CD14-positive monocyte (primary cell): ENCODE measurements around the gene PACSIN1. TPM values are rescaled to one million over a fixed set of nuclear protein-coding genes. Genes with fewer than 3 reads are reported as not detected.

ENCODE experiments used
- DNase-seq, 3 donors: peaks; one replicate each; pipeline ENCODE4 v3.0.0-alpha.2; 2011 to 2022
- H2AFZ ChIP-seq: 2 replicates; pipeline ENCODE4 v1.6.0; 2012; ENCODE audit warnings: mild to moderate bottlenecking, low read depth, low read length, inconsistent platforms; ENCODE audit not compliant: insufficient read depth, poor library complexity, severe bottlenecking
- H3K27ac ChIP-seq, 2 donors: 1 replicate in 1 of 2; 2 replicates in 1 of 2; pipeline ENCODE4 v1.5.1; 2012 to 2013; ENCODE audit warnings: low read length in 2 of 2, control low read depth in 1 of 2, inconsistent platforms in 1 of 2, low read depth in 1 of 2, mild to moderate bottlenecking in 1 of 2
- H3K27me3 ChIP-seq, 2 donors: one replicate each; pipeline versions ENCODE4 v1.6.0 to v1.6.1; 2011 to 2013; ENCODE audit warnings: low read length in 2 of 2; ENCODE audit not compliant: control insufficient read depth in 2 of 2, insufficient read depth in 2 of 2
- H3K36me3 ChIP-seq, 2 donors: replicated peaks in 1 of 2; 1 replicate in 1 of 2; 2 replicates in 1 of 2; pipeline versions ENCODE4 v1.5.1 to v1.6.1; 2012 to 2013; ENCODE audit warnings: low read length in 2 of 2, control low read depth in 1 of 2, inconsistent platforms in 1 of 2, mild to moderate bottlenecking in 1 of 2; ENCODE audit not compliant: insufficient read depth in 2 of 2, control insufficient read depth in 1 of 2
- H3K4me1 ChIP-seq, 2 donors: 1 replicate in 1 of 2; 2 replicates in 1 of 2; pipeline versions ENCODE4 v1.5.1 to v1.6.1; 2012 to 2013; ENCODE audit warnings: low read length in 2 of 2, control low read depth in 1 of 2, inconsistent platforms in 1 of 2, mild to moderate bottlenecking in 1 of 2, moderate library complexity in 1 of 2; ENCODE audit not compliant: insufficient read depth in 2 of 2, control insufficient read depth in 1 of 2
- H3K4me2 ChIP-seq: replicated peaks from 2 replicates; pipeline ENCODE3; 2012; ENCODE audit warnings: low read length, moderate library complexity, mild to moderate bottlenecking; ENCODE audit not compliant: poor library complexity, severe bottlenecking; ENCODE audit errors: extremely low read depth
- H3K4me3 ChIP-seq, 3 experiments: fragments of 200-600 bp in 1 of 3; sonication (generic) in 1 of 3; replicated peaks in 1 of 3; 1 replicate in 2 of 3; 2 replicates in 1 of 3; pipeline ENCODE4 v1.5.1; 2011 to 2013; ENCODE audit warnings: low read length in 3 of 3, mild to moderate bottlenecking in 3 of 3, control low read depth in 2 of 3, low read depth in 2 of 3, inconsistent platforms in 1 of 3, moderate library complexity in 1 of 3
- H3K79me2 ChIP-seq: 2 replicates; pipeline ENCODE4 v1.6.0; 2012; ENCODE audit warnings: mild to moderate bottlenecking, control low read depth, inconsistent platforms, low read length, moderate library complexity; ENCODE audit not compliant: insufficient read depth
- H3K9ac ChIP-seq: 2 replicates; pipeline ENCODE4 v1.6.0; 2017; ENCODE audit warnings: low read length, mild to moderate bottlenecking; ENCODE audit not compliant: insufficient read depth, poor library complexity, severe bottlenecking
- H3K9me3 ChIP-seq, 2 donors: replicated peaks in 1 of 2; 1 replicate in 1 of 2; 2 replicates in 1 of 2; pipeline versions ENCODE4 v1.5.1 to v1.6.1; 2012 to 2013; ENCODE audit warnings: low read length in 2 of 2, control low read depth in 1 of 2; ENCODE audit not compliant: control insufficient read depth in 1 of 2, insufficient read depth in 1 of 2
- H4K20me1 ChIP-seq: 2 replicates; pipeline ENCODE4 v1.6.0; 2012; ENCODE audit warnings: mild to moderate bottlenecking, low read length, control low read depth, moderate library complexity; ENCODE audit not compliant: insufficient read depth
- H3K27ac Mint-ChIP-seq, 7 donors: one replicate each; pipeline ENCODE4 v1.8.0; 2020; ENCODE audit warnings: mild to moderate bottlenecking in 7 of 7, mixed read lengths in 7 of 7, moderate library complexity in 6 of 7, inconsistent platforms in 2 of 7
- H3K27me3 Mint-ChIP-seq, 3 donors: one replicate each; pipeline ENCODE4 v1.8.0; 2021 to 2022; ENCODE audit warnings: low read depth in 3 of 3, mild to moderate bottlenecking in 3 of 3, mixed read lengths in 3 of 3, moderate library complexity in 3 of 3, inconsistent platforms in 1 of 3
- H3K36me3 Mint-ChIP-seq, 2 donors: one replicate each; pipeline ENCODE4 v1.8.0; 2020; ENCODE audit warnings: mixed read lengths in 2 of 2, inconsistent platforms in 1 of 2, mild to moderate bottlenecking in 1 of 2
- H3K4me1 Mint-ChIP-seq: one replicate; pipeline ENCODE4 v1.8.0; 2020; ENCODE audit warnings: mild to moderate bottlenecking, mixed read lengths
- H3K4me3 Mint-ChIP-seq, 2 donors: one replicate each; pipeline ENCODE4 v1.8.0; 2020; ENCODE audit warnings: mild to moderate bottlenecking in 2 of 2, mixed read lengths in 2 of 2, moderate library complexity in 1 of 2
- H3K9me3 Mint-ChIP-seq, 7 donors: one replicate each; pipeline ENCODE4 v1.8.0; 2020 to 2022; ENCODE audit warnings: mixed read lengths in 7 of 7, mild to moderate bottlenecking in 6 of 7, moderate library complexity in 6 of 7, inconsistent platforms in 2 of 7
- WGBS: methylation state at CpG from one replicate; pipeline ENCODE4 v1.1.5; 2013; ENCODE audit warnings: missing lambda C conversion rate; ENCODE audit not compliant: insufficient coverage; 5-methylcytosine and 5-hydroxymethylcytosine counted together
- intact Hi-C, 2 donors: fragments of 100-400 bp; cut with micrococcal nuclease; formaldehyde crosslinking; loops; one replicate each; pipeline versions ENCODE4 v1.15.0 to v1.15.1; 2023
- polyA plus RNA-seq, 3 donors: library from polyadenylated mRNA; depleted of rRNA in 1 of 3; unstranded in 2 of 3; stranded (reverse) in 1 of 3; fragments of 300-500 nt in 2 of 3; fragments of >200 nt in 1 of 3; fragmentation: Illumina TruSeq in 2 of 3; gene quantifications; 1 replicate in 2 of 3; 2 replicates in 1 of 3; pipeline ENCODE4 v1.2.3, GENCODE V29; 2012 to 2021
- TF ChIP-seq, protein P1 (sequence below): fragments of 200-600 bp; IDR thresholded peaks from one replicate; pipeline ENCODE4 v1.8.0; 2022; ENCODE audit warnings: antibody characterized with exemption, mild to moderate bottlenecking

PACSIN1 gene
- polyA plus RNA-seq, 3 donors: not detected

- no peaks in the 10 kb centered on the region for H3K9me3 Mint-ChIP-seq
Measured at GRCh38 chr6:34576286-34576955, 110.5 kb downstream of the PACSIN1 start.

DNA sequence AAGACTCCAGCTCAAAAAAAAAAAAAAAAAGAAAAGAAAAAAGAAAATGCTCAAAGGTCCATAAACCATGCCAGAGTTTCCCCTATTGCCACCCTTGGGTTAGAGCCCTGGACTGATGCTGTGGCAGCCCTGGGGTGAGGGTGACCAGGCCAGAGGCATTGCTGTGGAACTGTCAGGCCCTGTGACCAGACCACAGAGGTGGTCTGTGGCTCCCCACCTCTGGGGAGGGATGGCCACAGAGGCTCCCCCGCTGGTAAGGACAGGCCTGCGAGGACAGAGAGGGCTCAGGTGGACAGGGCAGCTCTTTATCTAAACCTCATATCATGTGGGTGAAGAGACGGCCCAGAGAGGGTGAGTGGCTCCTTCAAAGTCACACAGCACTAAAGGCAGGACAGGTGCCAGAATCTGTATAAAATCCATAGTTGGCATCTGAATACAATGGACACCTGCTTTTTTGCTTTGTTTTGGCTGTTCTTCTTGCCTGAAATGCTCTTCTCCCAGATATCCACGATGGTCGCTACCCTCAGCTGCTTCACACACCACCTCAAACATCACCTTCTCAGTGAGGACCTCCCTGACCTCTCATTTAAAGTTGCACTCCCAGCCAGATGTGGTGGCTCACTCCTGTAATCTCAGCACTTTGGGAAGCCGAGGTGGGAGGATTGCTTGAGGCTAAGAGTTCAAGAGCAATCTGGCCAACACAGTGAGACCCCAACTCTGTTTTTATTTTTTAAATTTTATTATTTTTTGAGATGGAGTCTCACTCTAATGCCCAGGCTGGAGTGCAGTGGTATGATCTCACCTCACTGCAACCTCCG lies 112.8 kb downstream of the PACSIN1 start:
- 100% methylated on average over 4 of the region's 7 CpGs for WGBS
- no peak overlapping the region for H3K4me3 Mint-ChIP-seq
- H3K4me2 ChIP-seq: no peak overlapping the region
- peaks cover 0 to 8% (median 5%) of the 10 kb centered on the region in 3 donors for H3K27me3 Mint-ChIP-seq
- peaks cover 9% of the 10 kb centered on the region for H3K4me1 Mint-ChIP-seq
- TF ChIP-seq, protein P1, sequence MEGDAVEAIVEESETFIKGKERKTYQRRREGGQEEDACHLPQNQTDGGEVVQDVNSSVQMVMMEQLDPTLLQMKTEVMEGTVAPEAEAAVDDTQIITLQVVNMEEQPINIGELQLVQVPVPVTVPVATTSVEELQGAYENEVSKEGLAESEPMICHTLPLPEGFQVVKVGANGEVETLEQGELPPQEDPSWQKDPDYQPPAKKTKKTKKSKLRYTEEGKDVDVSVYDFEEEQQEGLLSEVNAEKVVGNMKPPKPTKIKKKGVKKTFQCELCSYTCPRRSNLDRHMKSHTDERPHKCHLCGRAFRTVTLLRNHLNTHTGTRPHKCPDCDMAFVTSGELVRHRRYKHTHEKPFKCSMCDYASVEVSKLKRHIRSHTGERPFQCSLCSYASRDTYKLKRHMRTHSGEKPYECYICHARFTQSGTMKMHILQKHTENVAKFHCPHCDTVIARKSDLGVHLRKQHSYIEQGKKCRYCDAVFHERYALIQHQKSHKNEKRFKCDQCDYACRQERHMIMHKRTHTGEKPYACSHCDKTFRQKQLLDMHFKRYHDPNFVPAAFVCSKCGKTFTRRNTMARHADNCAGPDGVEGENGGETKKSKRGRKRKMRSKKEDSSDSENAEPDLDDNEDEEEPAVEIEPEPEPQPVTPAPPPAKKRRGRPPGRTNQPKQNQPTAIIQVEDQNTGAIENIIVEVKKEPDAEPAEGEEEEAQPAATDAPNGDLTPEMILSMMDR: no peak
- no peak overlapping the region for H3K27ac Mint-ChIP-seq
- H3K27ac ChIP-seq: no peak overlapping the region
- H2AFZ ChIP-seq: no peak overlapping the region
- no peaks in the 10 kb centered on the region for H3K36me3 ChIP-seq
- H3K4me1 ChIP-seq: no peaks in the 10 kb centered on the region
- no peaks in the 10 kb centered on the region for H3K79me2 ChIP-seq
- peaks cover 5 to 10% of the 10 kb centered on the region in 2 donors for H3K36me3 Mint-ChIP-seq
- no peaks in the 10 kb centered on the region for H3K9me3 Mint-ChIP-seq
- intact Hi-C loops: no loop called here
- H3K4me3 ChIP-seq: no peak overlapping the region
- no peak for DNase-seq
- no peaks in the 10 kb centered on the region for H3K9me3 ChIP-seq
- no peaks in the 10 kb centered on the region for H3K27me3 ChIP-seq
- H4K20me1 ChIP-seq: no peaks in the 10 kb centered on the region
- H3K9ac ChIP-seq: no peak overlapping the region

More at GRCh38 chr6:34576286-34576955, 110.5 kb downstream of the PACSIN1 start:
- Histone ChIP-seq H3K4me1 (no peaks in the 10 kb centered on the region), H3K9me3 (no peaks in the 10 kb centered on the region), H2AFZ (no peak overlapping the region), H3K79me2 (no peaks in the 10 kb centered on the region), H3K36me3 (no peaks in the 10 kb centered on the region), H3K4me3 (no peak overlapping the region), H3K27ac (no peak overlapping the region), H3K27me3 (no peaks in the 10 kb centered on the region), H3K4me2 (no peak overlapping the region), H3K9ac (no peak overlapping the region), H4K20me1 (no peaks in the 10 kb centered on the region)
- DNase-seq: no peak
- TF ChIP-seq, protein P1: no peak
- intact Hi-C loops: no loop called here
- Mint-ChIP-seq H3K4me1 (peaks cover 9% of the 10 kb centered on the region), H3K36me3 (no peaks in the 10 kb centered on the region), H3K27me3 (peaks cover 4 to 8% (median 5%) of the 10 kb centered on the region in 3 donors), H3K4me3 (peak overlapping the region in 1 of 2 donors; percentile 4), H3K27ac (no peak overlapping the region)
- 96% methylated on average over 11 of the region's 18 CpGs for WGBS
